ENCODE results near the gene TDRD10.

The TDRD10 gene

GRCh38 chr1:154578058-154578418 lies 76.0 kb downstream of the TDRD10 start:
- no peak for DNase-seq

DNA sequence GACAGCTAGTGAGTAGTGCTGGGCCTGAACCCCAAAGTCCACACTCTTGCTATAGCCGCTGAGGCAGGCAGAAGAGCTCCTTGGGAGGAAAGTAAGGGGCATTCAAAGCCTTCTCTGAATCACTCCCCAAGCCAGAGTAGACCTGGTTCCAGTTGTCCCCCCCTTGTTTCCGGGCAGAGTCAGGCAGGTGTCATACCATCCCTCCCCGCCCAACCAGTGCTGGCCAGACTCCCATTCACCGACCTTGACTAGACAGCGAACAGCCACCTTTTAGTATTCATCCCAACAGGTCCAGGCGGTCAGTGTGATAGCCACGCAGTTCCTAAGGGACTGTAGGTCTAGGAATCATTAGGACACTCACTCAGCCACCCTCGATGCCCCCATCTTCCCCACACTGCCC lies 77.4 kb downstream of the TDRD10 start:
- DNase-seq = no peak

- peak; percentile 74 for DNase-seq
Observed at GRCh38 chr1:154581766-154582165, 79.7 kb downstream of the TDRD10 start.

DNA sequence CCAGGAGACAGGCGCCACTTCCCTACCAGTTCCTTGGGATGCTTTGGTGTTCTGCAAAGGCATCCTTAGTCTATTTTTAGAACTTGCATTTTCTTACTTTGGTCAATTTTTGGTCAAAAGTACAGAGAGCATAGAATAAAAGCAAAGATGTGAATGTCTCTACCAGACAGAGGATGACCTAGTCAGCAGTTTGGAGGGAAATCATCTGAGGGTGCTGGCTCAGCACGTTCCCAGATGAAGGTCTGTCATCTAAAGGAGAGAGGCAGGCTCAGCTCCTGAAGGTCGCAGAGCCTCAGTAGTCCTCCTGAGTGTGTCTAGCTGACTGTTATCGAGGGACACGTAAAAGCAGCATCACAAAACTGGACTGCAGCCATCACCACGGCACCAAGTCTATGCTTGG lies 80.9 kb downstream of the TDRD10 start:
- DNase-seq = no peak

DNA sequence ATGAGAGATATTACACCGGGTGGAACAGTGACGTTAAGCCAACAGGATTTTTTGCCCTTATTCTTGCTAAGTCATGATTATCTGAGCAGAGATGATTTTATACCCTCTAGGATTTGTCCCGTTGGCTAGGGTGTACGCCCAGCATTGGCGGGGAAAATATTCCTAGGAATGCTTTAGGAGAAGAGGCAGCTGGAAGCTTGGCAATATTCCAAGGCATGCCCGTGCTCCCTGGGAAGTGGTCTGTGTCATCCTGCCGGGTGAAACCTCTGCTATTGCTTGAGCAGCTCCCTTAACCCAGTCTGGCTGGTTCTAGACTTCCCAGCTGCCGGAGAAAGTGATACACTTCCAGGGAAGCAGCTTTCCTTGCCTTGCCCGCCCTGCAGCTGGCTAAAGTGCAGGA lies 81.8 kb downstream of the TDRD10 start:
- no peak for DNase-seq

GRCh38 chr1:154584267-154584994 lies 82.4 kb downstream of the TDRD10 start:
- no peak for DNase-seq

DNA sequence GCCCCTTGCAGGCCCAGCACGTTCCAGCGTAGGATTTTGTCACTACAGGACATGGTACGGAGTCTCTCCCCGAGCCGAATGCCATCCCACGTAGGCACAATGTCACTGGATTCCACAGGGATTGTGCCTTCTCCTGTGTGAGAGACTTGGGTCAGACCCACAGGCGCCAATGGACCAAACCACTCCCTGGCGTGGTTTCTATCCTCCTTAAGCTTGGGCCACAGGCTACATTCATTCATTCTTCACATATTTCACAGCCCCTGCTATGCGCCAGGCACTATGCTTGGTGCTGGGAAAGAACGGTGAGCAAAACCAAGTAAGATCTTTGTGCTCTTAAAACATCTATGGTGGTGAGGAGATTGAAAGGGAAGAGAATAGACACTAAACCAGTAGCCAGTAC lies 84.2 kb downstream of the TDRD10 start:
- no peak for DNase-seq

- DNase-seq = no peak
Observed at GRCh38 chr1:154586641-154587040, 84.6 kb downstream of the TDRD10 start.

DNA sequence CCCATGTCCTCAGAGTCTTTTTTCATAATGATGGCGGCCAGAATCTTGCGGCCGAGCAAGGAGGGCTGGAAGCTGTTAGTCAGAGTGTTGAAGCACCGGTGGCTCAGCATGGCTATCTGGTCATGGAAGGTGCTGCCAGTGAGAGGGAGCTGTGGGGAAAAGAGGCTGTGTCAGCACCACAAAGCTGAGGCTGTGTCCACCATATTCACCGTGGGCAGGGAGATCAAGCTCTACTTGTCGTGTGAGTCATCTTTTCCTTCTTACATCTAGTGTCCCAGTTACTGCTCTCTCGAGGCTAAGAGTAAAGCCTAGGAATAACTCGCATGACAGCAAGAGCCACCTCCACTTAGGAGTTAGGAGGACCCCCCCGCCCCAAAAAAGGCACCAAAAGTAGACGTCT lies 87.8 kb downstream of the TDRD10 start:
- DNase-seq = no peak

DNA sequence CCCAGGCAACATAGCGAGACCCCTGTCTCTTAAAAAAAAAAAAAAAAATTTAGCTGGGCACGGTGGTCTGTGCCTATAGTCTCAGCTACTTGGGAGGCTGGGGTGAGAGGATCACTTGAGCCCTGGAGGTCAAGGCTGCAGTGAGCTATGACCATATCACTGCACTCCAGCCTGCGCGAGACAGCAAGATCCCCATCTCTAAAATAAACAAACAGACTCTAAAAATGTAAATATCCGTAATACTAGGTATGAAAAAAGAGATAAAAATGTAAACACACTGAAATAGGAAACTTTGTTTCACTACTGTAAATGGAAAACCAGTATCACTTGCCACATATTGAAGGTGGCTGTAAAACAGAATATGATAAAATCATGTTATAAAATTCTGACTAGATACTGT lies 88.7 kb downstream of the TDRD10 start:
- no peak for DNase-seq

DNA sequence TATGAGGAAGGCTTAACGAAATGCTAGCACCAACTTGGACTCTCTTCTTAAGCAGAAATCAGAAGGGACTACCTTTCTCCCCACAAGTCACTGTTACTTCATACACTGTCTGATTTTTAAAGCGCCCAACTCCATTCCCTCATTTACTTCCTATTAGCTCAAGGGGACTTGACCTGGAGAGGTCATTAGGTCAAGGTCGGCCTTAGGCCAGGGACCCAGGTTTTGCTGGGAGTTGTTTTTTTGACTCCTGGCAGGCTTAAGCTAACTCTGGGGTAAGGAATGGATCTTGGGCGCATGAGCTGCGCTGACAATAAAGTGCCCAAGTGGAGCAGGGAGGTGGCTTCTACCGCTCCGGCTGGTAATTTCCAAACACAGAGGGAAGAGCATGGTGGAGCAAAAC lies 89.2 kb downstream of the TDRD10 start:
- DNase-seq = no peak

- DNase-seq = peak; percentile 49
Observed at GRCh38 chr1:154593390-154593789, 91.4 kb downstream of the TDRD10 start.

- DNase-seq = no peak
Observed at GRCh38 chr1:154594811-154595210, 92.8 kb downstream of the TDRD10 start.

DNA sequence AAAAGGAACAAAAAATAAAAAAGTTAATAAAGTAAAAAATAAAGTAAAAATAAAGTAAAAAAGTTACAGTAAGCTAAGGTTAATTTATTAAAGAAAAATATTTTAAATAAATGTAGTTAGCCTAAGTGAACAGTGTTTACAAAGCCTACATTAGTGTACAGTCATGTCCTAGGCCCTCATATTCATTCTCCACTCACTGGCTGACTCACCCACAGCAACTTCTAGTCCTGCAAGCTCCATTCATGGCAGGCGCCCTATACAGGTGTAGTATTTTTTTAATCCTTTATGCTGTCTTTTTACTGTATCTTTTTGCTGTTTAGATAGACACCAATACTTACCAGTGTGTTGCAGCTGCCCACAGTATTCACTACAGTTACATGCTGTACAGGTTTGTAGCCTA lies 93.6 kb downstream of the TDRD10 start:
- no peak for DNase-seq

All from hematopoietic multipotent progenitor cell treated with erythropoietin and hydrocortisone succinate and interleukin-3 and kit ligand, for 8 days (in vitro differentiated cells).